NCI-H345 (cell line): Measurements from ENCODE around the gene ZNF138.
"Not testable (repeated sequence)": the region's sequence is repeated elsewhere in the genome, so short reads cannot be mapped to it uniquely, and the experiment has no call there.

Experiments used
- DNase-seq: peaks from one replicate; lab custom pipeline; 2025; lab: John Stamatoyannopoulos, UW

The ZNF138 gene

DNA sequence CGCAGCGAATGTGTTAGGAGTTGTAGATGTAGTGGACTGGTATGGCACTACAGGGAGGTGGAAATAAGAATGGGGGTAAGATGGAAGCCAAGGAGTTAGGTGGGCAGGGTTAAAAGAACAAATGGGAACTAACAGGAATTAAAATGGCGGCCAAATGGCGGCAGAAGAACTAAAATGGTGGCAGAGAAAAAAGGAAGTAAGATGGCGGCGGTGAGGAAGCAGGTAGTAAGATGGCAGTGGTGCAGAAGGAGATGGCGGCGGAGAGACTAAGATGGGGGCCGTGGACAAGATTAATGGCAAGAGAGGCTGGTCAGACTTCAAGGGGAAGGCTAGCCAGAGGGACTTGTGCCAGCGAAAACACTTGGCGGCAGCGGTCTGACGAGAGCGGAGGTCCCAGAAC, 44.5 kb downstream of the ZNF138 start:
- DNase-seq = no peak

DNA sequence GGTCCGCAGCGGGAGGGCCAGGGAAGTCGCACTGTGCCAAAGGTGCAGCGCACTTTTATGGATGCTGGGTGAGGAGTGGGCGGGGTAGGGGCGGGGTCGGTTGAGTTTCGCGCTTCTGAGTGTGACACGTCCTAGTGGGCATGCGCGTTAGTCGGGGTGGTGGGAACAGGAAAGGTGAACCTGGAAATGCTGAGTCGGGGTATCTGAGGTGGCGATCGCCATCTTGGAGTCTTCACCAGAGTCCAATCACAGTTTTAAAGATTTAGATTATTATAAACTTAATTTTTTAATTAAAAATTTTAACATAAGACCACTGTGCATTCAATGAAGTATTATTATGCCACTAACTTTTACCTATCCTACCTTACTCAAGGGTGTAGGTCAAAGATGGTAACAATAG, 45.7 kb downstream of the ZNF138 start:
- no peak for DNase-seq

DNA sequence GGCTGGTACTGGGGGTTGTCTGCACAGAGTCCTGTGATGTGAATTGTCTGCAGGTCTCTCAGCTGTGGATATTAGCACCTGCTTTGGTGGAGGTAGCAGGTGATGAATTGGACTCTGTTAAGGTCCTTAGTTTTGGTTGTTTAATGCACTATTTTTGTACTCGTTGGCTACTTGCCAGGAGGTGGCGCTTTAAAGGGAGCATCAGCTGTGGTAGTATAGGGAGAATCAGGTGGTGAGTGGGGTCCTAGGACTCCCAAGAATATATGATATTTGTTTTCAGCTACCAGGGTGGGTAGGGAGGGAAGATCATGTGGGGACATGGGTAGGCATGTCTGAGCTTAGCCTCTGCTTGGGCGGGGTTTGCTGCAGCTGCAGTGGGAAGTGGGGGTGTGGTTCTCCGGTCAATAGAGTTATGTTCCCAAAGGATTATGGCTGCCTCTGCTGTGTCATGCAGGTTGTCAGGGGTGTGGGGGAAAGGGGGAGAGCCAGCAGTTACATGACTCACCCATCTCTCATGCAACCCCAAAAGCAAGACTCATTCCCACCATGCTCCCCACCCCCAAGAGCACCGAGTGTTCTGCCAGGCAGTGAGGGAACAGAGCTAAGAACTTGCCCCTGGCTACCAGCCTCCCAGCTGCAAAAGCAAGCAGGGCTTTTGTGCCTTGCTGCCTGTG, 55.2 kb downstream of the ZNF138 start:
- peak; percentile 77 for DNase-seq

DNA sequence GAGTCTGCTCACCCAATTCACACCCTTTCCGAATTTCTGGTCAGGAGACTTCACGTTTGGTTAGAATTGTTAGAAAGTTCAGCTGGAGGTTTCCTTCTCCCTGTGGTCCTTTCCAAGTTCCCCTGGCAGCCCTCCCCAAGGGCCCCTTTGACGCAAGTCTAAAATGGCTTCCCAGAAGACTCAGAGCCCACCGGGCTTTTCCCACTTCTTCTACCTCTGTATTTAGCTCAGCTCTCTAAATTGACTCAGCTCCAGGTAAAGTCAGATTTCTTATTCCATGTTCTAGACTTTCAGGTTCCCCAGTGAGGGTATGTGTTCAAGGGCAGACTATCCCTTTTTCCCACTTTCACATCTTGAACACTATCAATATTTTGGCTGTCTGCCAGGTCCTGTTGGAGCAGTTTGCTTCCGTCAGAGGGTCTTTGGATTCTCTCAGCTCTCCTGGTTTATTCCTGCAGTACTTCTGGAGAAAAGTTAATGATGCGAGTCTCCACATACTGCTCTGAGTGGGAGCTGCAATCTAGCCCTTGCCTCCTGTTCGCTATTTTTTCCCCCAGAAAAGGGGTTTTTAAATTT, 55.8 kb downstream of the ZNF138 start:
- DNase-seq = peak; percentile 44

DNA sequence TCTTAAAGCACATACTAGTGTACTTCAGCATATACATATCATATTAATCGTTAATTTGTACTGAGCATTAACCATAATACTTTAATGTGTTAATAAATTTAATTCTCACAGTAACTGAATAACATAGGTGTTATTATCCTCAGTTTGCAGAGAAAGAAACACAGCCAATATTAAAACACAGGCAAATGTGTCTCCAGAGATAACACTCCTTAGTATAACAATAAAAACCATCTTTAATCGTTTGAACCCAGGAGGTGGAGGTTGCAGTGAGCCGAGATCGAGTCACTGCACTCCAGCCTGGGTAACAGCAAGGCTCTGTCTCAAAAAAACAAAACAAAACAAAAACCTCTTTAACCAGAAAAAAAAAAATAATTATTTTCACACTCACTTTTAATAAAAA, 59.5 kb downstream of the ZNF138 start:
- DNase-seq = no peak

DNA sequence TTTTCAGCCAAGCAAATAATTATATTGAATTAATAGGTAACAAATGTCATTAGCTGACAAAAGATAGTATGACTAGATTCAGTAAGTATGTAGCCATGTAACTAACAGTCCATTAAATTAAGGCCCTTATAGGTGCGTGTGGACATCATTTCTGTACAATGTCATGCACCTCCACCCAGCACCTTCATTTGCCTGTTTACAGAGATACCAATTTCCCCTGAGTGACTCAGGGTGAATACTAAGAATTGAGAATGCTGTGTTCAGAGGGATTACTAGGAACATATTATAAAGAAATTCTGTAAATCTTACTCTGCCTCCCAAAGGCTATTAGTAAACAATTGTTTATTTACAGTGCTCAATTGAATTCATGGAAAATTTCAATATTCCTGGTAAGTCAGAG, 60.7 kb downstream of the ZNF138 start:
- DNase-seq = no peak

DNA sequence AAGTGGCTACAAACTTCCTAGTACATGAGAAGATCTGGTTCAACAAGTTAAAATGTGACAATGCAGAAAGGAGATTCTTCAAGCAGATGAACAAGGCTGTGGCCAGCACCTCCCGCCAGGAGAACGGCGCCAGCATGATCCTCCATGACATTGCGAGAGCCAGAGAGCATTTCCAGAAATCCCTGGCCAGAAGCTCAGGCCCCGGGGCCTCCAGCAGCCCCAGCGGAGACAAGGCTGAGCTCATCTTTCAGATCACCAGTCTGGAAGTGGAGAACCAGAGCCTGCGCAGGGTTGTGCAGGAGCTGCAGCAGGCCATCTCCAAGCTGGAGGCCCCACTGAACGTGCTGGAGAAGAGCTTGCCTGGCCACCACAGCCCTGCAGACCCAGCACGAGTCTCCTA, 68.8 kb downstream of the ZNF138 start:
- no peak for DNase-seq

DNA sequence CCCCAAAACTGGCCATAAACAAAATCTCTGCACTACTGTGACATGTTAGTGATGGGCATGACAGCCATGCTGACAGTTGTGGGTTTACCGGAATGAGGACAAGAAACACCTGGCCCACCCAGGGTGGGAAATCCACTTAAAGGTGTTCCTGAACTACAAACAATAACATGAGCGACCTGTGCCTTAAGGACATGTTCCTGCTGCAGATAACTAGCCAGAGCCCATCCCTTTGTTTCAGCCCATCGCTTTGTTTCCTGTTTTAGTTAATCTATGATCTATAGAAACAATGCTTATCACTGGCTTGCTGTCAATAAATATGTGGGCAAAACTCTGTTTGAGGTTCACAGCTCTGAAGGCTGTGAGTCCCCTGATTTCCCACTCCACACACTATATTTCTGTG, 69.3 kb downstream of the ZNF138 start:
- DNase-seq = not testable (repeated sequence)

DNA sequence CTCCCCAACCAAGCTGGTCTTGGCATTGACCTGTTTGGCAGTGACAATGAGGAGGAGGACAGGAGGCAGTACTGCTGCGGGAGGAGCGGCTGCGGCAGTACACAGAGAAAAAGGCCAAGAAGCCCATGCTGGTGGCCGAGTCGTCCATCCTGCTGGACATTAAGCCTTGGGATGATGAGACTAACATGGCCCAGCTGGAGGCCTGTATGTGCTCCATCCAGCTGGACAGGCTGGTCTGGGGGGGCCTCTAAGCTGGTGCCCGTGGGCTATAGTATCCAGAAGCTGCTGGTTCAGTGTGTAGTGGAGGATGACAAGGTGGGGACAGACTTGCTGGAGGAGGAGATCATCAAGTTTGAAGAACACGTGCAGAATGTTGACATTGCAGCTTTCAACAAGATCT, 69.7 kb downstream of the ZNF138 start:
- DNase-seq = no peak

DNA sequence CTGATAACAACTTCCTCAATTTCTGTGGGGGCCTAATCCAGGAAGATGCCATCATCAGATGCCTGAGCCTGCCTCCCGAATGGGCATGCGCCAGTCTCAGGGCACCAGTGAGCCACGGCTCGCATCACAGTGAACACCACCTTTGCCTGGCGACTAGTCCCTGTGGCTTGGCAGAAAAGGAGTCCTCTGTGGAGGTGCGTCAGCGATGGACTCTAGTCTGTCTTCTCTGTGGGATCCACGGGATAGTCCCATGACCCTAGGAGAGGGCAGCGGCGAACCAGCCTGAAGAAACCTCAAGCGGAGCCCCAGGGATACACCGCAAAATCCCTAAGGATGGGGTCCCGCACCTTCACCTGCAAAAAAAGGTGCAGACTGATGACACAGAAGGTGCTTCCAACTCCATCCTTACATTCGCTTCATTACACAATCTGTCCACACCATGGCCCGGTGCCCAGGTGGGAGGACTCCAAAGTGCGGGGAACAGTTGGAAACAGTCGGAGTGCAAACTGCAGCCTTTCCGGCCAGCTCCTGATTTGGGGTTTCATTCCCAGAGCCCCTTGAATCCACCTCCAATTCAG, 73.7 kb downstream of the ZNF138 start:
- DNase-seq = no peak

DNA sequence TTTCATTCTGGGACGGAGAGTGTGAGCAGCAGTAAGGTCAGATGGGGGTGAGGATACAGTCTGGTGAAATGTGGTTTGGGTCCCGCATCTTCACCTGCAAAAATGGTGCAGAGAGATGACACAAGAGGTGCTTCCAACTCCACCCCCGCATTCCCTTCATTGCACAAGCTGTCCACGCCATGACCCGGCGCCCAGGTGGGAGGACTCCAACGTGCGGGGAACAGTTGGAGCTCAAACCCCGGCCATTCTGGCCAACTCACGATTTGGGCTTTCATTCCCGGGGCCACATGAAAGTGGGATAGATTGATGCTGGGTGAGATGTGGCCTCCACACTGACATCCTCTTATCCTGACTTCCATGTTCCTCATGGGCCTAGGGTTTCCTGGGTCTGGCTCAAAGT, 74.3 kb downstream of the ZNF138 start:
- DNase-seq = no peak

DNA sequence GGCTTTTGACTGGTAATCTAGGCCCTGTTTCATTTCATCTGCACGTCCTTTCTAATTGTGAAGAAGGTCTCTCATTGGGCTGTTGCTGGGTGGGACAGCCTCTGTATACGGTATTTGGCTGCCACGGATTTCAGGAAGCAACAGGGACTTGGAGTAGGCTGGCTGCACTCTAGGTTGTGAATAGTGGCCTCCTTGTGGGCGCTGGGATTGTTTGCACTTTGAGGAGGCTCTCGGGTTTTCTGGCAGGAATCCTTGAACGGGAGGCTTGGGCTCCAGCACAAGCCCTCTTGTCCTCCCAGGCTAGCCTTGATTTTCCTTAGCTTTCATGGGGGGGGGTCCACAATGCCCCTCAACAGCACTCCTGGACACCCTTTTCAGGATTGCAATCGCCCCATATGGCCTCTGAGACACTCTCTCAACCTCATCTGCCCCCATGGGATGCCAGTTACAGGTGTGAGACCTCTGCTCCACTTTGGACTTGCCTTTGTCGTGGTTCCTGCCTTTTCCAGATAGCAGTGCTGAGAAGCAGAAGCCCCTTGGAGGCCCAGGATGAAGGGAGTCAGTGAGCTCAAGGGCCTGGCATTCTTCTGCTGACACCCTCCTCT, 75.0 kb downstream of the ZNF138 start:
- DNase-seq = no peak

DNA sequence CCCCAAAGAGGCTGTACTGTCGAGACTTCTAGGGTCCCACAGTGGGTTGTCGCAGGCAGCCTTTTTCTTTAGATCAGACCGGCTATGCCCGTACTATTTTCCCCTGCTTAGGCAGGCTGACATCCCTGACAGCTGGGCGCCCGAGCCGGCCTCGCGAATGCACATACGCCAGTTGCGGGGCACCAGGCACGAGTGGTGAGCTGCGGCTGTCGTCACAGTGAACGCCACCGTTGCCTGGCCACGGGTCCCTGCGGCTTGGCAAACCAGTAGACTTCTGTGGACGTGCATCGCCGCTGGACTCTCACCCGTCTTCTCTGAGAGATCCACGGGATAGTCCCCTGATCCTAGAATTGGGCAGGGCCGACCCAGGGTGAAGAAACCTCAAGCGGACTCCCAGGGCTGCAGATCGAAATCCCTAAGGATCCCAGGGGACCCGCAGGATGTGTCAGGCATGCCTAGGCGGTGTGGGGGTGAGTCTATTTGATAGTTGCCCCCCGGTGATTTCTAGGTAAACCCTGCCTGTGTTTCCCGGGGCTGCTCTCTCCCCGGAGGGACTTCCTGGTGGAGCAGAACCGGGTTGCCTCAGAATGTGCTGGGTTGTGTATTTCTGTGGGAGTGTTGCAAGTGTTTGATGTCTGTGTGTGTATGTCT, 75.8 kb downstream of the ZNF138 start:
- DNase-seq = no peak

DNA sequence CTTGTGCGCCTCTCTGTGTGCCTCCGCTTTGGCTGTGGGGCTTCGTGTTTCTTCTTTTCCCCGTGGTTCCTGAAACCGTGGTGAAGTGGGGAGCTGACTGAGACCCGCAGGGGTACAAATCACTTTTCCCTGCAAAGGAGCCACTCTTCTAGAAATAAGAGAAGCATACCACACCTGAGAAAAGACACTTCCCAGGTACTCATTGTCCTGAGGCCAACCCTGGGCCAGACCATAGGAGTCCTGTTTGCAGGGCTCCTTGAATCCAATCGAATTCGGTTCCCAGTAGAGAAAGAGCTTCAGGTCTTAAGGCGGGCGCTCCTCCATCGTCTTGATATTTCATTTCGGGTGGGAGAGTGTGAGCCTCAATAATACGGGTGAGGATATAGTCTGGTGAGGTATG, 76.4 kb downstream of the ZNF138 start:
- DNase-seq = no peak

DNA sequence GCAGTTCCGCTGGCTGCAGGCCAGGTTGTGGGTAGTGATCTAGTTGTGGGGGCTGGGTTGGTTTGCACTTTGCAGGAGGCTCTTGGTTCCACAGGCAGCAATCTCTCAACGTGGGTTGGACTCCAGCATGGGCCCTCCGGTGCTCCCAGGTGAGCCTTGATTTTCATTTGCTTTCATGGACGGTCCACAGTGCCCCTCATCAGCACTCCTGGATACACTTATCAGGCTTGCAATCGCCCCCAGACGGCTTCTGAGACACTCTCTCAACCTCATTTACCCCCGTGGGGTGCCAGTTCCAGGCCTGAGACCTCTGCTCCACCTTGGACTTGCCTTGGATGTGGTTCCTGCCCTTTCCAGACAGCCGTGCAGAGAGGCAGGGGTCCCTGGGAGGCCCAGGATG, 77.5 kb downstream of the ZNF138 start:
- no peak for DNase-seq

DNA sequence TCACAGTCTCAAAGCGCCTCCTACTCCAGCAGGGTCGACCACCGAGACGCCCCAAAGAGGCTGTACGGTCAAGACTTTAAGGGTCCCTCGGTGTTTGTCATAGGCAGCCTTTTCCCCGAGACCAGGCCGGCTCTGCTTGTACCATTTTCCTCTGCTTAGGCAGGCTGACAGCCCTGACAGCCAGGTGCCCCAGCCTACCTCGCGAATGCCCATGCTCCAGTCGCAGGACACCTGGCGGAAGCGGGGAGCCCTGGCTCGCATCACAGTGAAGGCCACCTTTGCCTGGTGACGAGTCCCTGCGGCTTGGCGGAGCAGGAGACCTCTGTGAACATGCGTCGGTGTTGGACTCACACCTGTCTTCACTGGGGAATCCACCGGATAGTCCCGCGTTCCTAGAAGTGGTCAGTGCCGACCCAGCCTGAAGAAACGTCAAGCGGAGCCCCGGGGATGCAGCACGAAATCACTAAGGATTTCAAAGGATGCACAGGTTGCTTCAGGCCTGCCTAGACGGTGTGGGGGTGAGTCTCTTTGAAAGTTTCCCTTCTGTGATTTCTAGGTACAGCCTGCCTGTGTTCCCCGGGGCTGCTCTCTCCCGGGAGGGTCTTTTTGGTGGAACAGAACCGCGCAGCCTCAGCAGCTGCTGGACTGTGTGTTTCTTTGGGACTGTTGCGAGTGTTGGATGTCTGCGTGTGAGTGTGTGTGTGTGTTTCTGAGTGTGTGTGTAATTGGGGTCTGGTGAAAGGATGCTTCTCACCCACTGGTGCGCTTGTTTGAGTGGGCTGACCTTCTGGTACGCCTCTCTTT, 78.3 kb downstream of the ZNF138 start:
- no peak for DNase-seq

DNA sequence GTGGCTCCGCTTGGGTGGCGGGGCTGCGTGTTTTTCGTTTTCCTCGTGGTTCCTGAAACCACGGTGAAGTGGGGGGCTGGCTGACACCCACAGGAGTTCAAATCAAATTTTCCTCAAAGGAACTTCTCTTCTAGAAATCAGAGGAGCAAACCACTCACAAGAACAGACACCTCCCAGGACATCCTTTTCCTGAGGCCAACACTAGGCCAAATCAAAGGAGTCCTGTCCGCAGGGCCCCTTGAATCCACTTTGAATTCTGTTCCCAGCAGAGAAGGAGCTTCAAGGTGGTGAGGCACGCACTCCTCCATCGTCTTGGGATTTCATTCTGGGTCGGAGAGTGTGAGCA, 78.9 kb downstream of the ZNF138 start:
- DNase-seq = no peak

DNA sequence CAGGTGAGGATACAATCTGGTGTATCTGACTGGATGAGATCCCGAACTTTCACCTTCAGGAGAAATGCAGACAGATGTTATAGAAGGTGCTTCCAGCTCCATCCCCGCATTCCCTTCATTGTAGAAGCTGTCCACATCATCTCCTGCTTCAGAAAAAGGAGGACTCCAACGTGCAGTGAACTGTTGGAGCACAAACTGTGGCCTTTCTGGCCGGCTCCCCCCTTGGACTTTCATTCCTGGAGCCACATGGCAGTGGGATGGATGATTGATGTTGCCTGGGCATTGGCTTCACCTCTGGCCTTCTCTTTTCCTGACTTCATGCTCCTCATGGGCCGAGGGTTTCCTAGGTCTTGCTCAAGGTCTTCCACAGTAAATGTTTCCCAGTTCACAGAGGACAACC, 79.3 kb downstream of the ZNF138 start:
- DNase-seq = no peak

DNA sequence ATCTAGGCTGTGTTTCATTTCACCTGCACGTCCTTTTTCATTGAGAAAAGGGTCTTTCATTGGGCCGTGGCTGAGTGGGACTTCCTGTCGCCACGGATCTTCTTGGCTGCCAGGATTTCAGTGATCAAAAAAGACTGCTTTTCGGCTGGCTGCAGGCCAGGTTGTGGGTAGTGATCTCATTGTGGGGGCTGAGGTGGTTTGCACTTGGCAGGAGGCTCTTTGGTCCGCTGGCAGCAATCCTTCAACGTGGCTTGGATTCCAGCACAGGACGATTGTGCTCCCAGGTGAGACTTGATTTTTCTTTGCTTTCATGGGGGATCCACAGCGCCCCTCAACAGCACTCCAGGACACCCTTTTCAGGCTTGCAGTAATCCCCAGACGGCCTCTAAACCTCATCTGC, 79.9 kb downstream of the ZNF138 start:
- no peak for DNase-seq

DNA sequence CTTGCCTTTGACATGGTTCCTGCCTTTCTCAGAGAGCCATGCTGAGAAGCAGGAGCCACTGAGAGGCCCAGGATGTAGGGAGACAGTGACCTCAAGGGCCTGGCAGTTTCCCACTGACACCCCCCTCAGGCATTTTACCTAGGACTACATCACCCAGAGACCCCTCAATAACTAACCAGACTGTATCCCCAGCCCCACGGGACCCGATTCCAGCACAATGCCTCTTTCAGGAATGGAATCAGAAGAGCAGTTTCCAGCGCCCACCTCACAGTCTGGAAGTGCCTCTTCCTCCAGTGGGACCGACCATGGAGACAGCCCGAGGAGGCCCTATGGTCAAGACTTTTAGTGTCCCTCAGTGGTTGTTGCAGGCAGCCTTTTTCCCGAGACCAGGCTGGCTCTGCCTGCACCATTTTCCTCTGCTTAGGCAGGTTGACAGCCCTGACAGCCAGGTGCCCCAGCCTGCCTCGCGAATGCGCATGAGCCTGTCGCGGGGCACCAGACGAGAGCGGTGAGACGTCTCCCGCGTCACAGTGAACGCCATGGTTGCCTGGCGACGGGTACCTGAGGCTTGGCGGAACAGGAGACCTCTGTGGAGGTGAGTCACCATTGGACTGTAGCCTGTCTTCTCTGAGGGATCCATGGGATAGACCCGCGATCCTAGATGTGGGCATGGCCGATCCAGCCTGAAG, 80.5 kb downstream of the ZNF138 start:
- DNase-seq = no peak

DNA sequence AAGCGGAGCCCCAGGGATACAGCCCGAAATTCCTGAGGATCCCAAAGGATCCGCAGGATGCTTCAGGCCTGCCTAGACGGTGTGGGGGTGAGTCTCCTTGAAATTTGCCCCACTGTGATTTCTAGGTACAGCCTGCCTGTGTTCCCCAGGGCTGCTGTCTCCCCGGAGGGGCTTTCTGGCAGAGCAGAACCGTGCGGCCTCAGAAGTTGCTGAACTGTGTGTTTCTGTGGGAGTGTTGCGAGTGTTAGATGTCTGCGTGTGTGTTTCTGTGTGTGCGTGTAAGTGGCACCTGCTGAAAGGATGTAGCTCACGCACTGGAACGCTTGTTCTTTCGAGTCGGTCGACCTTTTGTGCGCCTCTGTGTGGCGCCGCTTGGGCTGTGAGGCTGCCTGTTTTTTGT, 81.0 kb downstream of the ZNF138 start:
- no peak for DNase-seq
